PC-3 (cell line): Measurements from ENCODE around the gene GSDME.

Source experiments
- EZH2 ChIP-seq: fragments of 300-600 bp; sonication (generic); IDR thresholded peaks from one replicate; pipeline ENCODE4 v1.6.1; 2017; ENCODE audit warnings: antibody characterized with exemption, mild to moderate bottlenecking, low read length; ENCODE audit not compliant: unreplicated experiment
- EZH2phosphoT487 ChIP-seq: fragments of 300-600 bp; sonication (generic); IDR thresholded peaks from 2 replicates; pipeline ENCODE4 v1.6.1; 2018; ENCODE audit warnings: mild to moderate bottlenecking, antibody characterized with exemption, low read length, borderline replicate concordance
- TF ChIP-seq, protein P1 (sequence below): fragments of 300-600 bp; sonication (generic); conservative IDR thresholded peaks from 2 replicates; pipeline ENCODE4 v1.5.1; 2017; ENCODE audit warnings: antibody characterized with exemption, low read depth, mild to moderate bottlenecking, low read length

DNA sequence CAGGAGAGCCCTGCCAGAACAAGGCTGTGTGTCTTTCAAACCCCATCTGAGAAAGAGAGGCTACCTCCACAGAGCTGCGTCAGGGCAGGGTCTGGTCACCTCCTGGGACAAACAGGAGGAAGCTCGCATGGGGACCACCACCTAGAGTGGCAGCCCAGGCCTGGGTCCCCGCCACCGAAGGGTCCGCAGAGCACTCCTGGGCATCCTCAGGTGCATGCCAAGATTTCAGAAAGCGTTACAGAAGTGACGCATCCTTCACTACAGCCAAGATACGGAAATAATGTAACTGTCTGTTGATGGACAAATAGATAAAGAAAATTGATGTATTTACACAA is 42.6 kb downstream of the GSDME start:
- TF ChIP-seq, protein P1, sequence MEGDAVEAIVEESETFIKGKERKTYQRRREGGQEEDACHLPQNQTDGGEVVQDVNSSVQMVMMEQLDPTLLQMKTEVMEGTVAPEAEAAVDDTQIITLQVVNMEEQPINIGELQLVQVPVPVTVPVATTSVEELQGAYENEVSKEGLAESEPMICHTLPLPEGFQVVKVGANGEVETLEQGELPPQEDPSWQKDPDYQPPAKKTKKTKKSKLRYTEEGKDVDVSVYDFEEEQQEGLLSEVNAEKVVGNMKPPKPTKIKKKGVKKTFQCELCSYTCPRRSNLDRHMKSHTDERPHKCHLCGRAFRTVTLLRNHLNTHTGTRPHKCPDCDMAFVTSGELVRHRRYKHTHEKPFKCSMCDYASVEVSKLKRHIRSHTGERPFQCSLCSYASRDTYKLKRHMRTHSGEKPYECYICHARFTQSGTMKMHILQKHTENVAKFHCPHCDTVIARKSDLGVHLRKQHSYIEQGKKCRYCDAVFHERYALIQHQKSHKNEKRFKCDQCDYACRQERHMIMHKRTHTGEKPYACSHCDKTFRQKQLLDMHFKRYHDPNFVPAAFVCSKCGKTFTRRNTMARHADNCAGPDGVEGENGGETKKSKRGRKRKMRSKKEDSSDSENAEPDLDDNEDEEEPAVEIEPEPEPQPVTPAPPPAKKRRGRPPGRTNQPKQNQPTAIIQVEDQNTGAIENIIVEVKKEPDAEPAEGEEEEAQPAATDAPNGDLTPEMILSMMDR, result no peak
- TF ChIP-seq EZH2 (no peak), EZH2phosphoT487 (no peak)
